Thymus (tissue), 11 donors: ENCODE data around the gene ZFP14. TPM values are rescaled to one million over a fixed set of nuclear protein-coding genes. Genes with fewer than 3 reads are reported as not detected.
"Not testable (repeated sequence)": the region's sequence is repeated elsewhere in the genome, so short reads cannot be mapped to it uniquely, and the experiment has no call there.

Experiments used
- DNase-seq, 9 donors: peaks; one replicate each; pipeline ENCODE4 v3.0.0-alpha.2; 2013; ENCODE audit warnings: low spot score in 9 of 9, low read depth in 6 of 9, missing footprints in 1 of 9
- H3K27ac ChIP-seq, 2 donors: one replicate each; pipeline ENCODE4 v1.5.1; 2013; ENCODE audit warnings: control low read depth in 1 of 2, low read depth in 1 of 2, low read length in 1 of 2, mild to moderate bottlenecking in 1 of 2, moderate library complexity in 1 of 2
- H3K27me3 ChIP-seq, 2 donors: one replicate each; pipeline ENCODE4 v1.5.1; 2013; ENCODE audit warnings: low read length in 1 of 2; ENCODE audit not compliant: control insufficient read depth in 2 of 2, insufficient read depth in 1 of 2
- H3K36me3 ChIP-seq, 2 donors: one replicate each; pipeline ENCODE4 v1.5.1; 2013; ENCODE audit warnings: low read length in 1 of 2, mild to moderate bottlenecking in 1 of 2, moderate library complexity in 1 of 2; ENCODE audit not compliant: control insufficient read depth in 2 of 2, insufficient read depth in 2 of 2
- H3K4me1 ChIP-seq, 2 donors: one replicate each; pipeline ENCODE4 v1.5.1; 2013; ENCODE audit warnings: low read length in 2 of 2; ENCODE audit not compliant: control insufficient read depth in 2 of 2, insufficient read depth in 2 of 2
- H3K4me3 ChIP-seq, 2 donors: one replicate each; pipeline ENCODE4 v1.5.1; 2013; ENCODE audit warnings: low read length in 2 of 2, control low read depth in 1 of 2, mild to moderate bottlenecking in 1 of 2
- H3K9me3 ChIP-seq, 2 donors: one replicate each; pipeline ENCODE4 v1.5.1; 2013; ENCODE audit warnings: low read length in 1 of 2, mild to moderate bottlenecking in 1 of 2; ENCODE audit not compliant: control insufficient read depth in 2 of 2, insufficient read depth in 1 of 2
- WGBS: extraction: QIAGEN DNeasy Blood & Tissue Kit; methylation state at CpG from one replicate; pipeline ENCODE4 v1.1.7; 2013; 5-methylcytosine and 5-hydroxymethylcytosine counted together
- polyA plus RNA-seq: library from polyadenylated mRNA; stranded (reverse); fragments of 200-250 nt; gene quantifications from one replicate; pipeline ENCODE4 v1.2.3, GENCODE V29; 2013
- total RNA-seq: library from RNA; stranded (reverse); fragments of 120-200 nt; gene quantifications from one replicate; pipeline ENCODE4 v1.2.4, GENCODE V29; 2013
- donor health status: healthy.

ZFP14 gene
- total and polyA plus RNA-seq, 2 donors: 4.0 to 7.4 TPM

GRCh38 chr19:36363845-36364244 is 15.2 kb downstream of the ZFP14 start:
- 89% methylated on average over 6 of the region's 6 CpGs for WGBS
- Histone ChIP-seq H3K27me3 (no peaks in the 10 kb centered on the region), H3K36me3 (peaks cover 3 to 49% of the 10 kb centered on the region in 2 donors), H3K4me3 (no peak overlapping the region), H3K27ac (no peak overlapping the region), H3K4me1 (no peaks in the 10 kb centered on the region), H3K9me3 (peaks cover 0 to 6% of the 10 kb centered on the region in 2 donors)
- no peak for DNase-seq

- H3K4me1 ChIP-seq: no peaks in the 10 kb centered on the region
- H3K36me3 ChIP-seq: peaks cover 0 to 18% of the 10 kb centered on the region in 2 donors
- 97% methylated on average over 10 of the region's 10 CpGs for WGBS
- H3K9me3 ChIP-seq: peaks cover 4 to 8% of the 10 kb centered on the region in 2 donors
- no peaks in the 10 kb centered on the region for H3K27me3 ChIP-seq
- no peak overlapping the region for H3K4me3 ChIP-seq
- H3K27ac ChIP-seq: no peak overlapping the region
- no peak for DNase-seq
These were observed 38.1 kb downstream of the ZFP14 start for GRCh38 chr19:36340786-36341372.

GRCh38 chr19:36331353-36332228 is 47.4 kb downstream of the ZFP14 start:
- Histone ChIP-seq H3K4me1 (no peaks in the 10 kb centered on the region), H3K36me3 (peaks cover 0 to 3% of the 10 kb centered on the region in 2 donors), H3K9me3 (peaks cover 7 to 21% of the 10 kb centered on the region in 2 donors), H3K4me3 (peak overlapping the region; percentile 43 to 64), H3K27me3 (no peaks in the 10 kb centered on the region), H3K27ac (peak overlapping the region in 1 of 2 donors; percentile 43)
- DNase-seq: peak; percentile 83 to 96 (median 90)
- WGBS: 4% methylated on average over 43 of the region's 43 CpGs

- no peak overlapping the region for H3K27ac ChIP-seq
- no peak for DNase-seq
- no peak overlapping the region for H3K4me3 ChIP-seq
- WGBS: 97% methylated on average over 19 of the region's 19 CpGs
- peaks cover 9 to 21% of the 10 kb centered on the region in 2 donors for H3K9me3 ChIP-seq
- no peaks in the 10 kb centered on the region for H3K4me1 ChIP-seq
- H3K36me3 ChIP-seq: peaks cover 0 to 3% of the 10 kb centered on the region in 2 donors
- no peaks in the 10 kb centered on the region for H3K27me3 ChIP-seq
These were observed 48.8 kb downstream of the ZFP14 start for GRCh38 chr19:36330216-36330615.

- H3K4me3 ChIP-seq, H3K27me3 ChIP-seq, DNase-seq, H3K36me3 ChIP-seq, H3K27ac ChIP-seq, H3K4me1 ChIP-seq: not testable (repeated sequence)
- H3K9me3 ChIP-seq: peaks cover 9 to 21% of the 10 kb centered on the region in 2 donors
- 98% methylated on average over 16 of the region's 16 CpGs for WGBS
These were observed 49.5 kb downstream of the ZFP14 start for GRCh38 chr19:36329534-36329933.

DNA sequence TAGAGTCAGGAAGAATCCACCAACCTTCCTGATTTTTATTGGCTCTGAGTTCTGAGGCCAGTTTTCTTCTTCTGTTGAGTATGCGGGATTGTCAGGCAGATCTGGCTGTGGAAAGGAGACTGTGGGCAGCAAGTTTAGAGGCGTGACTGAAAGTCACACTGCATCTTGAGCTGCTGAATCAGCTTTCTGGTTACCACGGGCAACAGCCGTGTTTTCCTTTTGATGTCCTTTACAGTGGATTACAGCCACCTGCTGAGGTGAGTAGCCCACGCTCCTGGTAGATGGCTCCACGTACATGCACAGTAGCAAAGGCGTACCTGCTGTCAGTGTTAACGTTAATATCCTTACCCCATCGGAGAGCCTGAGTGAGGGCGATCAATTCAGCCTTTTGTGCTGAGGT is 52.4 kb downstream of the ZFP14 start:
- not testable (repeated sequence) for H3K36me3 ChIP-seq, H3K4me3 ChIP-seq, H3K27ac ChIP-seq, DNase-seq, H3K27me3 ChIP-seq, H3K4me1 ChIP-seq
- H3K9me3 ChIP-seq: peaks cover 6 to 18% of the 10 kb centered on the region in 2 donors
- 98% methylated on average over 10 of the region's 10 CpGs for WGBS

DNA sequence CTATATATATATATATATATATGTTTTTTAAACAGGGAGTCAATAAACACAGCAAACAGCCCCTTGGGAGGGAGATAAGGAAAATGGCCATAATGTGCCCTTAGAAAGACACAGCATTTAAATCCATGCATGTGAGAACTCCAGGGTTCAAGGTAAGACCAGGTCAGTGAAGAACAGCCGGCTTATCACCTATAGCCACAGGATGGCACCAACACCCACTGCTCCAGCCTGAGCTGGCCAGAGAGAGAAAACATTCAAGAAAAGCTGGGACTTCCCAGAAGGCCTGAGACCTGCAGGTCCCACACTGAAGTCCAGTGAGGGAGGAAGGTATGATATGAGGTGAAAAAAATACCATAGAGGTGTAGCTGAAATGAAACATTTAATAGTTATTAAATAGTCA is 63.8 kb downstream of the ZFP14 start:
- not testable (repeated sequence) for H3K36me3 ChIP-seq, DNase-seq, H3K27ac ChIP-seq, H3K27me3 ChIP-seq, H3K9me3 ChIP-seq, H3K4me3 ChIP-seq, H3K4me1 ChIP-seq
- 100% methylated on average over 1 of the region's 1 CpG for WGBS

GRCh38 chr19:36314053-36314452 is 64.9 kb downstream of the ZFP14 start:
- not testable (repeated sequence) for H3K36me3 ChIP-seq, DNase-seq, H3K27me3 ChIP-seq, H3K27ac ChIP-seq, H3K9me3 ChIP-seq, H3K4me3 ChIP-seq, H3K4me1 ChIP-seq
- WGBS: 95% methylated on average over 5 of the region's 5 CpGs

GRCh38 chr19:36311098-36311760 is 67.8 kb downstream of the ZFP14 start:
- not testable (repeated sequence) for H3K4me1 ChIP-seq, H3K9me3 ChIP-seq, H3K4me3 ChIP-seq, DNase-seq, H3K27ac ChIP-seq, H3K27me3 ChIP-seq, H3K36me3 ChIP-seq
- WGBS: 96% methylated on average over 12 of the region's 26 CpGs
